GM19023 (cell line): ENCODE data around the gene TMEM97.
"Not testable (repeated sequence)": the region's sequence is repeated elsewhere in the genome, so short reads cannot be mapped to it uniquely, and the experiment has no call there.

ENCODE experiments used
- ATAC-seq: cut with Tn5 transposase; IDR thresholded peaks from one replicate; pipeline ENCODE4 v1.9.1; 2021; ENCODE audit warnings: mild to moderate bottlenecking, moderate library complexity; ENCODE audit not compliant: unreplicated experiment

Gene TMEM97

DNA sequence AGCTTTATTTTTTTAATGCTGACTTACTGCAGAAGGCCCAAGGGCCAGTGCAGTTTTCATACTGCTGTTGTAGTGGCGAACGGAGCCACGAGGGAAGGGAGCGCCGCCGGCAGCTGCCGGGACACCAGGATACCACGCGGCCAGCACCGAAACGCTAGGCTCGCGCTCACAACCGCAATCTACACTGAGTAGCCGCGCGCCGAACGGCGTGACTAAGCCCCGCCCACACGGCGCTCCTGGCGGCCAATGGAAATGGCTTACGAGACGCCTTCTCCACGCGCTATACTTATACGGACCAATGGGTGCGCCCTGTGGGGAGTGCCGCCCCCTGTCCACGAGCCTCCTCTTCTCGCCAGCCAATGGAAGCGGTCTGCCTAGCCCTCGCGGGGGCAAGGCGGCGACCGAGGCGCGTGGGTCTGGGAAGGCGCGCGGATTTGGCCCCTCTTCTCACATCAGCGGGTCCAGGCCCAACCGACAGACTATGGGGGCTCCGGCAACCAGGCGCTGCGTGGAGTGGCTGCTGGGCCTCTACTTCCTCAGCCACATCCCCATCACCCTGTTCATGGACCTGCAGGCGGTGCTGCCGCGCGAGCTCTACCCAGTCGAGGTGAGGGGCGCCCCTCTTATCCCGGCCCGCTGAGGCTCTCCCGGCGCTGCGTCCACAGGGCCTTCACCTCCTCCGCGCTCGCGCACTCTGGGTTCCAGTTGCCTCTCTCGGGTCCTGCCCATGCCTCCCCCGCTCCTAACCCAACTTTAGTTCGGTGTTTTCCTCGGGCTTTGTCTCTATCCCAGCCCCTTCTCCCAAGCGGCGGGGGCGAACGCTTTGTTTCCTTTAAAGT is at the start of gene TMEM97:
TSS of gene TMEM97 (plus strand) at position 442 of the 839 bp plus-strand sequence. CDS start at position 482, 40 bp downstream.
- ATAC-seq: peak; percentile 97

DNA sequence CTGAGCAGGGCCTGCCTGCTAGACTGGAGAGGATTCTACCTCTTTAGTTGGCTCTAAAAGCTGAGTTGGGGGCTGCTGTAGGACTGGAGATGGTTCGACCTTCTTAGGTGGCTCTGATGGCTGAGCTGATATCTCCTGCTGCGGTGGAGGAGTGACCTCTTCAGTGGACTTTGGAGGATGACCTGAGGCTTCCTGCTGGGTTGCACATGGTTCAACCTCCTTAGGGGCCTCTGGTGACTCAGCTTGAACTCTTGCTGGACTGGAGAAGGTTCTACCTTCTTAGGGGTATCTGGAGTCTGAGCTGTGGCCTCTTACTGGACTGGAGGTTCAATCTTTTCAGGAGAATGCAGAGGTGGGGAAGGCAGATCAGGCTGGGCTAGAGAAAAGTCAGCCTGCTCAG is 48.9 kb upstream of the TMEM97 start:
- no peak for ATAC-seq

DNA sequence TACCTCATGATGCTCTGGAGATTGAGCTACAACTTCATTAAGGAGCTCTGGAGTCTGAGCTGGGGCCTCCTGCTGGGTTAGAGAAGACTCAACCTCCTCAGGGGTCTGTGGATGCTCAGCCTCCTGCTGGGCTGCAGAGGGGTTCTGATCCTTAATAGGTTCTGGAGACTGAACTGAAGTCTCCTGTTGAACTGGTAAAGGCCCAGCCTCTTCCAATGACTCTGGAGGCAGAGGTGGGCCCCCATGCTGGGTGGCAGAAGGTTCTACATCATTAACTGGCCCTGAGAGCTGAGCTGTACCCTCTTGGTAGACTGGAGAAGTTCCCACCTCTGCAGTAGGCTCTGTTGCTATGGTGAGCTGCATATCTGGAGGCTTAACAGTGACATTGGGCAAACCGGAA is 48.1 kb upstream of the TMEM97 start:
- ATAC-seq: no peak

DNA sequence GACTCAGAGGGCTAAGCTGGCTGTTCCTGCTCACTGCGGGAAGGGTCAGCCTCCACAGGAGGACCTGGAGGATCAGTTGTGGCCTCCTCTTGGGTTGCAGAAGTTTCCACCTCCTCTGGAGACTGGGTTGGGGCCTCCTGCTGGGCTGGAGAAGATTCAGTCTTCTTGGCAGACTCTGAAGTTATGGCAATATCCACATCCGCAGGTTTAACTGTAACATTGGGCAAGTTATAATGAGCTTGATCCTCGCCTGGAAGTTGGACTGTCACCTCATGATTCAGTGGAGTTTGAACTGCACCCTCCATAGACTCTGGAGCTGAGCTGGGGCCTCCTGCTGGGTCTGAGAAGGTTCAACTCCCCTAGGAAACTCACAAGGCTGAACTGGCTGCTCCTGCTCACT is 47.6 kb upstream of the TMEM97 start:
- ATAC-seq: no peak

DNA sequence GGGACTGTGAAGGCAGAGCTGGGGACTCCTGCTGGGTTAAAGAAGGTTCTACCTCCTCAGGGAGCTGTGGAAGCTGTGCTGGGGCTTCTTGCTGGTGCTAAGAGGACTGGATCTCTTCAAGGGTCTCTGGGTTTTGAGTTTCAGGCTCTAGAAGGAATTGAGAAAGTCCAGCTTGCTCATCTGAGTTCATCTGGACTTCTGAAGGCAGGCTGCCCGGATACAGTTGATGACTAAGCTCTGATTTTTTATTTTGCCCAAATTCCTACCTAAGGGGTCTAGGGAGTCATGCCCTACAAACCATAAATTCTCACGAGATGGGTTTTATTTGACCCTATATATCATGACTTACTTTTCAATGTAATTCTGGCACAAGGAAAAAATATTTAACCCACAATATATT is 46.8 kb upstream of the TMEM97 start:
- no peak for ATAC-seq

DNA sequence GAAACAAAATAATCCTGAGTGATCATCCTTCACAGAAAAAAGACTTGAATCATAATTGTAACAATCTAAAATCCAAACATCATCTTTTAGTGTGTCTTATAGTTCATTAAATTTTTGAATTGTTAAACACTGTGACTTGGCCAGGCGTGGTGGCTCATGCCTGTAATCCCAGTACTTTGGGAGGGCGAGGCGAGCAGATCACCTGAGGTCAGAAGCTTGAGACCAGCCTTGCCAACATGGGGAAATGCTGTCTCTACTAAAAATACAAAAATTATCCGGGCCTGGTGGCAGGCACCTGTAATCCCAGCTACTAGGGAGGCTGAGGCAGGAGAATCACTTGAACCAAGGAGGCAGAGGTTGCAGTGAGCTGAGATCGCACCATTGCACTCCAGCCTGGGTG is 45.7 kb upstream of the TMEM97 start:
- ATAC-seq: not testable (repeated sequence)

DNA sequence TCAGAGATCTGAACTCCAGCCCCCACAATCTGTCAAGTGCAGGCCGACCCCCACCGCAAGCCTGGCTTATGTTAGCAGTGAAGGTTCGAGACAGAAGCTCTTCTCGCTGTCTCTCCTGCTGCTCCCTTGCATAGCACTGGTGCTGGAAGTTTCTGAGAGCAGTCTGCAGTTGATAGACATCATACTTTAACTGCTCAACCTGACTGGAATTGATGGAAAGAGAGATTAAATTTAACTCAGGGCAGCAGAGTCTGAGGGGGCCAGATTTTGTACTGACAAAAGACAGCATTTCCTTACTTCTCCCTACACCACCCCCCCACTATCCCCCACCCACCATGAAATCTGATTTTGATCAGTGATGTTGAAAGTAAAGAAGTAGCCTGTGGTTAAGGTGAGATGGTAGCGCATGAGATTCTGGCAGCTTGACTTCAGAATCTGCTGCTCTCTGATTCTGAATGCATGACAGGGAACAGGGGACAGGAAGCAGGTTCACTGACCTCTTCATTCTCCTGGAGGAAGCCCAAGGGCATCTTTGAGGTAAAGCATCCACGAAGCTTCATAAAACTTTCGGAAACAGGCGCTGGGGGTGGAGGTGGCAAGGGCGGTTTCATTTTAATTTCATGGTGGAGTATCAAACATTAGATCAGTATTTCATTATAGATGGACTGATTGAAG is 44.3 kb upstream of the TMEM97 start:
- ATAC-seq: no peak

DNA sequence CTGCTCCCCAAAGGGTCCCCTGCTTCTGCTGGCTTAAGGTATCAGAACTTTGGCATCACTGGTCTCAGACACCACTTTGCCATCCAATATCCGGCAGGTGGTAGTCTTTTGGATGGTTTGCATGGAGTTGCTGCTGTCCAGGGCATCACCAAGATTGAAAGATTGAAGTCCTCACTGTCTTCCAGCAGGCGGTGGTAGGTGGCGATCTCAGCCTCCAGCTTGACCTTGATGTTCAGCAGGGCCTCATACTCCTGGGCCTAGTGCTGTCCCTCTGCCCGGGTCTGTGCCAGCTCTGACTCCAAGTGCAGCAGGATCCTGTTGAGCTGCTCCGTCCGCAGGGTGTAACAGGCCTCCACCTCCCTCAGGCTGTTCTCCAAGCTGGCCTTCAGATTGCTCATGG is 43.0 kb upstream of the TMEM97 start:
- ATAC-seq: no peak

DNA sequence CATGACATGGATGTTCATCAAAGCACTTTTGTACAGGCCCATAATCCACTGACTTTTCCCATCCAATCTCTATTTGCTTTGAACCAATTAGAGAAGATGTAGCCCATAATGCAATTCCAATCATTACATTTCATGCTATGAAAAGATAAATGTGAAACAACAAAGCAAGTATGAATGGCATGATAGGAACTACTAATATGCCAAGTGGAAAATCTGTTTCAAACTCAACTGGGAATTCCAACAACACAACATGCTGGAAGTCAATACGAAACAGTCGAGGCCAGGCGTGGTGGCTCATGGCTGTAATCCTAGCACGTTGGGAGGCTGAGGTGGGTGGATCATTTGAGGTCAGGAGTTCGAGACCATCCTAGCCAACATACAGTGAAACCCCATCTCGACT is 39.6 kb upstream of the TMEM97 start:
- ATAC-seq: no peak

DNA sequence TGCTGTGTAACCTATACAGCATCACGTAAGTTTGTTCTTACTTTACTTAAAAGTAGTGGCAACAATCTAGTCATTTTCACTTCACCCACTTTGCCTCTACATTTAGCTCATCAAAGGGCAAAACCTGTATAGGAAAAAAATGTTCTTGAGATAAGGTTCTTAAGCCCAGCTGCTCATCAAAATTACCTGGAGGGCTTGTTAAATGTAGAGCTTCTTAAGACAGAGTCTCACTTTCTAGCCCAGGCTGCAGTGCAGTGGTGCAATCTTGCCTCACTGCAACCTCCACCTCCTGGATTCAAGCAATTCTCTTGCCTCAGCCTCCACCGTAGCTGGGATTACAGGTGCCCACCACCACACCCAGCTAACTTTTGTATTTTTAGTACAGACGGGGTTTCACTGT is 38.2 kb upstream of the TMEM97 start:
- no peak for ATAC-seq

DNA sequence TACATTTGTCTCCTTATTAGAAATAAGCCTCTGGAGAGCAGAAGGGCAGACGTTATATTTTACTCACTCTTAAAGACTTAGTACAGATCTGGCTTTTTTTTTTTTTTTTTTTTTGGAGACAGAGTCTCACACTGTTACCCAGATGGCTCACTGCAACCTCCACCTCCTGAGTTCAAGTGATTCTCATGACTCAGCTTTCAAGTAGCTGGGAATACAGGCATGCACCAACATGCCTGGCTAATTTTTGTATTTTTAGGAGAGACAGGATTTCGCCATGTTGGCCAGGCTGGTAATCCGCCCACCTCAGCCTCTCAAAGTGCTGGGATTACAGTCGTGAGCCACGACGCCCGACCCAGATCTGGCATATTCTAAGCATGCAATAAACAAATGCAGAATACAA is 36.4 kb upstream of the TMEM97 start:
- no peak for ATAC-seq

DNA sequence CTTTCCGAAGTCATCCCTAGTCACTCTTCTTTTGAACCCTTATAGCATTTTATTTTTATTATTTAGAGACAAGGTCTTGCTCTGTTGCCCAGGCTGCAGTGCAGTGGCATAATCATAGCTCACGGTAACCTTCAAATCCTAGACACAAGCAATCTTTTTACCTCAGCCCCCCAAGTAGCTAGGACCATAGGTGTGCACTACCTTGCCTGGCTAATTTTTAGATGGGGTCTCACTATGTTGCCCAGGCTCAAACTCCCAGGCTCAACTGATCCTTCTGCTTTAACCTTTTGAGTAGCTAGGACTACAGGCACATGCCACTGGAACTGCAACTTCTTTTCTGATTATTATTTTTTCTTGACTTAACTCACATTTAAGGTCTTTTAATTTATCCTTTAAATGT is 33.0 kb upstream of the TMEM97 start:
- ATAC-seq: no peak

DNA sequence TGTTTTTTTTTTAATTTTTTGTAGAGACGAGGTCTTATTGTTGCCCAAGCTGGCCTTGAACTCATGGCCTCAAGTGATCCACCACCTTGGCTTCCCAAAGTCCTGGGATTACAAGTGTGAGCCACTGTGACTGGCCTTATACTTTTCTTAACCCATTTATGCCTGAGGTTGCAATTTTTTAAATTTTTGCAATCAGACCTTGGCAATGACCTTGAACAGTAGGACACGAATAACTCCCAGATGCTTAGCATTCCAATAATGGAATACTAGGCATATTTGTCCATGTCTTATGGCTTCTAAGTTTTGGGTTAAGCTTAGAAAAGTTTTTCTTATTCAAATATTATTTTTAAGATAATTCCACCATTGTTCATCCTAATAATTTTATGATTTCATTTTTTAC is 28.3 kb upstream of the TMEM97 start:
- ATAC-seq: no peak

DNA sequence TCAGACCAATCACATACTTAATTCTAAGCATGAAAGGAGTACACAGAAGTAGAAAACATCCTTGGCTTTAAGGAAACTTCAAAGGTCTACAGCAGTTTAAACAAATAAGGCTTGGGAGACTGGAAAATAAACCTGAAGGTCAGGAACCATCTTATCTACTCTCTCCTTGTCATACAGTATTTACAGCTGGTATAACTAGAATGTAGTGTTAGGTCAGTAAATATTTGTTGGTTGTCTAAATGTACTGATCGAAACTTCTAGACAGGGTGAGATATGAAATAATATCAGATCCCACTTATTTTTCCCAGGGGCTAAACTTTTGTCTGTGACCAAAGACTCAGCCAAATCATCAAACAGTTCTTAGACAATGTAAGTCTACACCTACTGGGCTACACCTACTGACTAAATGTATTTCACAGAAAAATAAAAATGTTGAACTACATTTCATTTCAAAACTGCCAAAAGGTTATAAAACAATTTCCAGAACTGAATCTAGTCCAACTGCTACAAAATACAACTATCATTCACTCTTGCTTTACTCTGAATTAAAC is 27.1 kb upstream of the TMEM97 start:
- no peak for ATAC-seq

DNA sequence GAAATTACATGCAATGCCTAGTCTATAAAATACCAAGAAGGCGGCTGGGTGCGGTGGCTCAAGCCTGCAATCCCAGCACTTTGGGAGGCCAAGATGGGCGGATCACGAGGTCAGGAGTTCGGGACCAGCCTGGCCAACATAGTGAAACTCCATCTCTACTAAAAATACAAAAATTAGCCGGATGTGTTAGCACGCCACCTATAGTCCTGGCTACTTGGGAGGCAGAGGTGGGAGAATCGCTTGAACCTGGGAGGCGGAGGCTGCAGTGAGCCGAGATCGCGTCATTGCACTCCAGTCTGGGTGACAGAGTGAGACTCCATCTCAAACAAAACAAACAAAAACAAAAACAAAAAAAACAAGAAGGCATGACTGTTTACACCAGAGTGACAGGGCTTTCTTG is 26.1 kb upstream of the TMEM97 start:
- not testable (repeated sequence) for ATAC-seq

DNA sequence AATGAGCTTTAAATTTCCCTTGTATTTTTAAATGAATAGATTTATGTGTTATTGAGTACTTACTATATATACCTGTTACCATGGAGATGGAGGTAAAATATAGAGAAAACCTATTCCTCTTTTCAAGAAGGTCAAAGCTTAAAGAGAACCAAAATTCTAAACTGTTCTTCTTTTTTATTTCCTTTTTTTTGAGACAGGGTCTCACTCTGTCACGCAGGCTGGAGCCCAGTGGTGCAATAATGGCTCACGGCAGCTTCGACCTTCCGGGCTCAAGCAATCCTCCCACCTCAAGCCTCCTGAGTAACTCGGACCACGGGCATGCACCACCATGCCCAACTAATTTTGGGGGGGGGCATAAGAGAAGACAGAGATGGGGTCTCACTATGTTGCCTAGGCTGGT is 25.0 kb upstream of the TMEM97 start:
- ATAC-seq: no peak

DNA sequence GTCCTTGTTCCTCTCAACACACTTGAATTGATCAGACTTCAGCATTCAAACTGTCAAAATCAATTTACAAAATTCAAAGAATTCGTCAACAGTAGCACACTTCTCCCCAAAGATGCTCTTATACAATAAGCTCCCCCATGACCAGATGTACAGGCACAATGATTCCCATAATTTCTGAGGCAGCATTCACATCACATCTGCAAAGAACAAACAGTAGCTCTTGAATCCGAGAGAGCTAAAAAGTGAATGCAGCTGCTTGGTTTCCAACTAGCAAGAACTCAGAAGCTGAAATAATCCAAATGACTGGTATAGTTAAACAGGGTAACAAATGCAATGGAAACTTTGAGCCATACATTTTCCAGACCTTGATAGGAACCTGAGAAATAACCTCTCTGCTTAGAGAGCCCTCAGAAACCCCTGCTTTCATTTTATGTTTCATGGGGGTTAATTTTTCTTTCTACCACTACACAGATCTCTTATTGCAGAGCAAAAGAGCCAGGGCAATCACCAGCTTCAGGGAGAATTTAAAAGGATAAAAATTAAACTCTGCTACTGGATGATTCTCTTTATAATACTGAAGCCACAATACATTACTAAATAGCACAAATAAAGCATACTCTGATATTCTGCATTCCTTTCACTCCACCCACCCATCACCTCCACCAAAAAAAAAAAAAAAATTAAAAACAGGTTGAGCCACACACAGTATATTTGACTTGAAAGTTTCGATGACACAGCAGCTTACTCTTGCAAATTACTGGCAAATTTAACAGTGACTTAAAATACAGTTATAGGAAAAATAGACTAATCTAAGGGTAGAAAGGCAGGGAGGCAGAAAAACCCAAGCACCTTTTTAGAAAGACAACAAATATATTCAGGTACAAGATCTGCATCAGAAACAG is 23.1 kb upstream of the TMEM97 start:
- no peak for ATAC-seq

DNA sequence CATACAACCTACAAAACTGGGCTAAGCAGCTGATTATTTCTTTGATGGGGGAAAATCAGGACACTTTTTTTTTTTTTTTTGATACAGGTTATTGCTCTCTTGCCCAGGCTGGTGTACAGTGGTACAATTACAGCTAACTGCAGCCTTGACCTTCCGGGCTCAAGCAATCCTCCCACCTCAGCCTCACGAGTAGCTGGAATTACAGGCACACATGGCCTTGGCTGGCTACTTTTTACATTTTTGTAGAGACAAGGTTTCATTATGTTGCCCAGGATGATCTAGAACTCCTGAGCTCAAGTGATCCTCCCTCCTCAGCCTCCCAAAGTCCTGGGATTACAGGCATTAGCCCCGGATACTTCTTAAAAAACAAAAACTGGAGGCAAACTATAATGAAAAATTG is 20.6 kb upstream of the TMEM97 start:
- no peak for ATAC-seq

DNA sequence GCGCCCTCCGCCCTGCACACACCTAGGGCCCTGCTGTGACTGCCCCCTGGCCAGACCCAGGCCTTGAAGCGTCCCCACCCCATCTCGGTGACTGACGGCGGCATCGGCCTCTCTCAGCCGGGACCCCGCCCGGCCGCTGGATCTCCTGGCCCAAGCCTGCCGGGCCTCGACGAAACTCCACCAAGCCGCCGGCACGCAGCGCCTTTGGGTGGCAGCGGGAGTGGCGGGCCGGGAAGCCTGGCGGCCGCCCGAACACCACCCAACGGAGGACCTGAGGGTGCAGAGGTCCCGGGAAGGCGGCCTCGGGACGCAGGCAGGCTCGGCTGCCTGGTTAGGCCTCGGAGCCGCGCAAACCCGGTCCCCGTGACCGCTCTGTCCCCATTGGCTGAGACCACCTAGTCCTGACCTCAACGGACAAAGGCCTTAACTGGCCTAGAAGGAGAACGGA is 12.0 kb upstream of the TMEM97 start:
- ATAC-seq: no peak

DNA sequence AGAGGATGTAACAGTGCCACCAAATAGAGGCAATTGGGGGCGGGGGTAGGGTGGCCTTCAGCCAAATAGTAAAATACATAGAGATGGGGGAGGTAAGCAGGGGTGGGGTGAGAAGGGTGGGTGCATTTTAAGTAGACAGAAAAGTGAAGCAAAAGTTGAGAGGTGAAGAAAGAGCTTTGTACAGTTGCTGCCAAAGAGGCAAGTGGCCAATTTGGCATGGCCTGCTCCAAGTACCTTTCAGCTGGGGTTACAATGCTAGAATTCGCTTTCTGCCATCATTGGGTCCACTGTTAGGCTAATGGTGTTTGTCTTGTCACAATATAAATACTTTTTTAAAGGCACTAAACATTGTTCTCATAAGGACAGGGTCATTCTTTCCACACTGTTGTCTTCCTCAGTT is 5.2 kb upstream of the TMEM97 start:
- no peak for ATAC-seq
